Panc1 (cell line): ENCODE measurements around the gene OPTN.

ENCODE experiments used
- CTCF ChIP-seq: fragments of 450-650 bp; IDR thresholded peaks from 2 replicates; pipeline ENCODE4 v1.5.1; 2017; ENCODE audit warnings: mild to moderate bottlenecking
- POLR2AphosphoS5 ChIP-seq: IDR thresholded peaks from 2 replicates; pipeline ENCODE4 v1.6.1; 2012; ENCODE audit warnings: mild to moderate bottlenecking, low read depth, low read length, moderate library complexity
- SIN3A ChIP-seq: IDR thresholded peaks from 2 replicates; pipeline ENCODE4 v1.6.1; 2012; ENCODE audit warnings: low read depth, mild to moderate bottlenecking, low read length, moderate library complexity, borderline replicate concordance; ENCODE audit not compliant: insufficient read depth

GRCh38 chr10:13087986-13088618, 11.9 kb upstream of the OPTN start:
- TF ChIP-seq CTCF (no peak), POLR2AphosphoS5 (no peak), SIN3A (no peak)
